Measurements from ENCODE around the gene PTGER3. TPM values are rescaled to one million over a fixed set of nuclear protein-coding genes. Genes with fewer than 3 reads are reported as not detected.
A peak's percentile ranks its signal among the peaks of the same experiment; 100 is the strongest.
"Not testable (repeated sequence)": the region's sequence is repeated elsewhere in the genome, so short reads cannot be mapped to it uniquely, and the experiment has no call there.

PTGER3 gene
- total and polyA plus RNA-seq, 5 experiments from 2014 or later = 0.11 to 0.26 TPM; not detected in 3

DNA sequence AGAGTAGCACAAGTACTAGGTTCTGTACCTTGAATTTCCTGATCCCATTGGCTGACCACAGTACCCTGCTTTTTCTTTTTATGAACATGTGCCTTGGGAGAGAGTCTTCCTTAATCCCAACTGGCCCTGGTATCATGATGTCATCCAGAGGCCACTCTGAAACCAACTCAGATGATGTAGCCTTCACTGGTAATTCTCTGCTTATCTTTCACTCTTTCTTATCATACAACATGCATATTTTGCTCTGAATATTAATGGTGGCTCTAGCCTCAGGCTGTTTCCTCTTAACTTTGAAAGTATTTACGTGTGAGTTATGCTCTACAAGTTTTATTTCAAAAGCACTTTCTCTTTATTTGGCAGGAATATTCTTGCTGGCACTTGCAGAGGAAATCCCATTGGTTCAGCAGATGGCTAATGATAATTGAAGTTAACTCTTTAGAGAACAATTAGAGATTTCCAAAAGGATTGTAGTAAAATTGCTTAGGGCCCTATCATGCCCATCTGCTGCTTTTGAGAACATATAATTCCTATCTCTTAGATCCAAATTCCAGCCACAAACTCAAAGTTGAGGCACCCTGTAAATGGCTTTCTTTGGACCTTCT is 86.1 kb downstream of the PTGER3 start:
- DNase-seq (no peak), ATAC-seq (no peak)
- no peak overlapping the region for H3K4me3 Mint-ChIP-seq
- H3K27me3 Mint-ChIP-seq = peaks cover 0 to 10% (median 2%) of the 10 kb centered on the region in 5 donors
- H3K36me3 Mint-ChIP-seq = peaks cover 0 to 5% (median 0%) of the 10 kb centered on the region in 3 donors
- POLR2A ChIA-PET = no interaction called here
- H3K9me3 Mint-ChIP-seq = peaks cover 0 to 11% (median 0%) of the 10 kb centered on the region in 9 donors
- H3K4me1 Mint-ChIP-seq = no peaks in the 10 kb centered on the region
- H3K27ac Mint-ChIP-seq = no peak overlapping the region

DNA sequence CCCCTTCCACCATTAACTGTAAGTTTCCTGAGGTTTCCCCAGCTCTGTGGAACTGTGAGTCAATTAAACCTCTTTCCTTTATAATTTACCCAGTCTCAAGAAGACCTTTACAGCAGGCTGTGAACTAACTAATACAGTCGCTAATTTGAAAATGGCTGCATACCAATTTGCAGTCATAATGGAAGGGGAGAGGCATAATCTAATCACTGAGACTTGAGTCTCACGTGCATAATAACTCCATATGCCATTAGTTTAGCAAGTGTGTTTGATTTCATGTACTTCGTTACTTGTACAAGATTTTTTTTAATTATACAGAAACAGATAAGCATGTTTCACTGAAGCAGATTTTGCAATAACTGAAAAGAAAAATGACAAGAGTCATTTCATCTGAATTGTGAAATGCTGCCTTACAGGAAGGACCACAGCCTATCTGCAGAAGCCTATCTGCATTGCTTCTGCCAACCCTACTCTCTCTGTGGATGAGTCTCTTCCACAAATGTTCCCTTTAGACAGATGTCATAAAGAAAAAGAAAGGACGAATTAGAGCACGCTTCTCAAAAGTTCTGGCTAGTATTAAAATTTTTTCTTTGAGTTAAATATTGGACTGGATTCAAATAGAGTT is 99.1 kb downstream of the PTGER3 start:
- POLR2A ChIA-PET = no interaction called here

DNA sequence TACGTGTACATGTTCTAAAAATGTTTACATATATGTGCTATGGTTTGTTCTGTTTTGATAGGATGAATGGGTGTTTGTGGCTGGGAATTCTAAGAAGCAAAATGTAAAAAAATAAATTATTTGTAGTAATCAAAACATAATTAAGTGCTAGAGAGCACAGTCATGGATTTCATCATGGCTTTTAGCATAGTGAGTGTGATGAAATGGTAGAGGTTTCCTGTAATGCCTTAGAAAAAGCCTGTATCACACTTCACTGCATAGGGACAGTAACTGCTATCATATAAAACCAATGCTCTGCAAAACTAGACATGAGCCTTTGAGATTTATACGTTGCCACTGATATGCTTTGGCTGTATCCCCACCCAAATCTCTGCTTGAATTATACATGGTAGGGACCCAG is 99.8 kb downstream of the PTGER3 start:
- ATAC-seq (no peak), DNase-seq (no peak)
- Mint-ChIP-seq H3K27ac (no peak overlapping the region), H3K36me3 (no peaks in the 10 kb centered on the region), H3K27me3 (peaks cover 4 to 14% (median 7%) of the 10 kb centered on the region in 5 donors), H3K4me3 (no peak overlapping the region), H3K4me1 (no peaks in the 10 kb centered on the region), H3K9me3 (no peaks in the 10 kb centered on the region)
- POLR2A ChIA-PET = no interaction called here

More for the DNA sequence above, 99.1 kb downstream of the PTGER3 start:
- no peak for DNase-seq
- H3K27me3 Mint-ChIP-seq = peaks cover 4 to 14% (median 7%) of the 10 kb centered on the region in 5 donors
- H3K4me1 Mint-ChIP-seq = no peaks in the 10 kb centered on the region
- no peak for ATAC-seq
- no peak overlapping the region for H3K4me3 Mint-ChIP-seq
- H3K27ac Mint-ChIP-seq = no peak overlapping the region
- H3K9me3 Mint-ChIP-seq = no peaks in the 10 kb centered on the region
- H3K36me3 Mint-ChIP-seq = no peaks in the 10 kb centered on the region

GRCh38 chr1:70945676-70946075 is 101.9 kb downstream of the PTGER3 start:
- Mint-ChIP-seq H3K27ac (no peak overlapping the region), H3K27me3 (peaks cover 2 to 14% (median 4%) of the 10 kb centered on the region in 5 donors), H3K36me3 (no peaks in the 10 kb centered on the region), H3K9me3 (peaks cover 0 to 2% (median 0%) of the 10 kb centered on the region in 9 donors), H3K4me1 (no peaks in the 10 kb centered on the region), H3K4me3 (no peak overlapping the region)
- ATAC-seq (no peak), DNase-seq (no peak)
- POLR2A ChIA-PET = no interaction called here

DNA sequence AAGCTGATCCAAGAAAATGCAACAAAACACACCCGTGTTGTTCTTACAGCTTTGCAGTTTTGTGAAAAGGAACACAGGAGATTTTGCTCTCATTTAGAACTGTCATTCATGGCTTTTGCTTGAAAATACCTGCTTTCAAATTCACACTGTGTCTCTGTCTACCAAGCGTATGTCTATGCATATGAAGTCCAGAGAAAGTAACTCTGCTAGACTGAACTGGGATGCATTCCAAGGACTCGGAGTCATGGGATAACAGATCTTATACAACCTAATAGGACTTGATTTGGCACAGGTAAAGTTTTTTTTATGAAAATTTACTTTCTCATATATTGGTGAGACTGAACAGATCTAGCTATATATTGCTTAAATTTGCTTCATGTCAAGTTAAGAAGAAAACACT is 102.4 kb downstream of the PTGER3 start:
- ATAC-seq (no peak), DNase-seq (no peak)
- Mint-ChIP-seq H3K27me3 (peaks cover 2 to 14% (median 4%) of the 10 kb centered on the region in 5 donors), H3K4me3 (no peak overlapping the region), H3K9me3 (peaks cover 0 to 3% (median 0%) of the 10 kb centered on the region in 9 donors), H3K36me3 (no peaks in the 10 kb centered on the region), H3K4me1 (no peaks in the 10 kb centered on the region), H3K27ac (no peak overlapping the region)
- POLR2A ChIA-PET = no interaction called here

- H3K4me1 Mint-ChIP-seq = no peaks in the 10 kb centered on the region
- no peak for DNase-seq
- H3K9me3 Mint-ChIP-seq = peaks cover 0 to 3% (median 0%) of the 10 kb centered on the region in 9 donors
- POLR2A ChIA-PET = no interaction called here
- H3K36me3 Mint-ChIP-seq = no peaks in the 10 kb centered on the region
- H3K27ac Mint-ChIP-seq = no peak overlapping the region
- no peak for ATAC-seq
- peaks cover 0 to 5% (median 0%) of the 10 kb centered on the region in 5 donors for H3K27me3 Mint-ChIP-seq
- H3K4me3 Mint-ChIP-seq = no peak overlapping the region
Observed at GRCh38 chr1:70941563-70941962, 106.1 kb downstream of the PTGER3 start.

DNA sequence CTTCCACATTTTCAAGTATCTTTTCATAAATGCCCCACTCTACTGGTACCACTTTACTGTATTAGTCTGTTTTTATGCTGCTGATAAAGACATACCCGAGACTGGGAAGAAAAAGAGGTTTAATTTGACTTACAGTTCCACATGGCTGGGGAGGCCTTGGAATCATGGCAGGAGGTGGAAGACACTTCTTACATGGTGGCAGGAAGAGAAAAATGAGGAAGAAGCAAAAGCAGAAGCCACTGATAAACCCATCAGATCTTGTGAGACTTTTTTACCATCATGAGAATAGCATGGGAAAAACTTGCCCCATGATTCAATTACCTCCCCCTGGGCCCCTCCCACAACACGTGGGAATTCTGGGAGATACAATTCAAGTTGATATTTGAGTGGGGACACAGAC is 107.2 kb downstream of the PTGER3 start:
- ATAC-seq, H3K27me3 Mint-ChIP-seq, H3K9me3 Mint-ChIP-seq, H3K4me1 Mint-ChIP-seq, H3K36me3 Mint-ChIP-seq, POLR2A ChIA-PET, H3K27ac Mint-ChIP-seq, DNase-seq, H3K4me3 Mint-ChIP-seq: not testable (repeated sequence)

DNA sequence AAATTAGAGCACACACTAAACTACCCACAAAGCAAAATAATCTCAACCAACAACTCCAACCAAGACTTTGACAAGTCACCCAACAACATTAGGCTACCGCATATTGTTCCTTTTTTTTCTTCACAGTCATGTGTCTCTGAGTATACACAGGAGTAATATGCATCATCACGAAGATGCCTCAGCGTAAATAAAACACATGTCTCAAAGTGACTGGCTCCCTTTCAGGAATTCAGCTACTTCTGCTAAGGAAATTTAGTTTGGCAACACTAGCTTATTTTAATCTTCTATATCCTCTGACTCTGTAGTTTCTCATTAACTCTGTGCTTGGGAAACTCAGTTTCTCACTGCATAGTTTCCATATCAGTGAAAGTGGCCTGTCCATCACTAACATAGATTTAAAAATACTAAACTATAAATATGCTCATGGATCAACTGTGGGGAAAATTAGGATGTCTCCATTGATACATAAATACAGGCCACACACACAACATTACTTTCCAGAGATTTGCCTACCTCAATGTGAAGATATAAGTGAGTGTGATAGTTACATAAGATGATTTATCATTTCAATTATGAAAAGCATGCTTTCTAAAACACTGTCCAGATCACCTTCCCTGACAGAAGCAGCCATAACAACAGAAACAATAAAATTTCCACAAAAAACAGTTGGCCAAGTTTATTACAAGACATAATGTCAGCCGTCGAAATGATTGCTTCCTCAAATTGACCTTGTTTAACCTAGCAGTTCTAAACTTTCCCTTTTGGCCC is 113.2 kb downstream of the PTGER3 start:
- Mint-ChIP-seq H3K36me3 (no peaks in the 10 kb centered on the region), H3K4me1 (peaks cover 0 to 2% (median 0%) of the 10 kb centered on the region in 4 donors)
- POLR2A ChIA-PET = no interaction called here

DNA sequence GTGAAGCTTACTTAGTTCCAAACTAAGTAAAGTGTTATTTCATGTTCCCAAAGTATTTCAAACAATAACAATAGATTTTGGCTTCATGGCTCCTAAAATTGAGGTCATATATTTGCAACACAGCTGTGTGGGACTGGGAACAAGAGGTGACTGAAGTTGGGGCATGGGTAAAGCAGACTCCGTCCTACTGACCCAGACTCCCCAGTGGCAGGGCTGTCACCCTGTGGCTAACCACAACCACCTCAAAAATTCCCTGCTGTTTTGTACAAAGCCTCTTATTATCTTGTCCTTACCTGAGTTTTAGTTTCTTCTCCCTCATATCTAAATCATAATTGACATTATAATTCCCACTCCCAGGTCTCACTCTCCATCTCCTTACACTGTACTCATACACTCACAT is 117.6 kb downstream of the PTGER3 start:
- no peak overlapping the region for H3K27ac Mint-ChIP-seq
- ATAC-seq (no peak), DNase-seq (no peak)
- POLR2A ChIA-PET = no interaction called here
- H3K9me3 Mint-ChIP-seq = peaks cover 0 to 6% (median 0%) of the 10 kb centered on the region in 9 donors
- no peaks in the 10 kb centered on the region for H3K36me3 Mint-ChIP-seq
- H3K27me3 Mint-ChIP-seq = peaks cover 2 to 13% (median 7%) of the 10 kb centered on the region in 5 donors
- no peak overlapping the region for H3K4me3 Mint-ChIP-seq
- H3K4me1 Mint-ChIP-seq = peaks cover 0 to 2% (median 0%) of the 10 kb centered on the region in 4 donors

More for the DNA sequence above, 113.2 kb downstream of the PTGER3 start:
- Mint-ChIP-seq H3K27ac (no peak overlapping the region), H3K27me3 (peaks cover 0 to 11% (median 5%) of the 10 kb centered on the region in 5 donors), H3K9me3 (peaks cover 0 to 3% (median 0%) of the 10 kb centered on the region in 9 donors), H3K4me3 (no peak overlapping the region)
- no peak for DNase-seq
- no peak for ATAC-seq

DNA sequence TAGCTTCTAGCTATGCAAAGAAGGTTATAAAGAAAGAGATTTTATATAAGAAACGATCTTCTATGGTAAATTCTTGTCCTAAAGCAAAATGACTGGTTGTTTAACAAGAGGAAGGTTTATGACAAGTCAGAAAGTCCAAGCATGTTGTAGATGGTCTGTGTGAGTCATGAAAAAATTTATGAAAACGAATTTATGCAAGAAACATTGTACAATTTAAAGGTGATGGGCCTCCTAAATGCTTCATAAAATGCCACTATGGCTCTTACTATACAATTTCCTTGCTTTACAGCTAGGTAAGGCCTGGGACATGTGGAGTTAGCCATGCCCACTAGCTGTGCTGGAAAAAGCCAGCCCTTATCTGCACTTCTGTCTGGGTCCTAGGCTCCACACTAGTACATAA is 125.4 kb downstream of the PTGER3 start:
- H3K36me3 Mint-ChIP-seq = peaks cover 0 to 12% (median 0%) of the 10 kb centered on the region in 3 donors
- peaks cover 0 to 7% (median 0%) of the 10 kb centered on the region in 5 donors for H3K27me3 Mint-ChIP-seq
- ATAC-seq (no peak), DNase-seq (no peak)
- POLR2A ChIA-PET = no interaction called here
- no peak overlapping the region for H3K4me3 Mint-ChIP-seq
- no peak overlapping the region for H3K27ac Mint-ChIP-seq
- peaks cover 0 to 22% (median 11%) of the 10 kb centered on the region in 9 donors for H3K9me3 Mint-ChIP-seq
- no peaks in the 10 kb centered on the region for H3K4me1 Mint-ChIP-seq

Small RNAs within 50 kb of the gene (microRNA-seq; reads per million reads assigned to microRNA genes)
- 3,909 reads per million, percentile 91 among the genes with 10 or more reads in this experiment for gene MIR186 (ENCODE audit: borderline microRNAs expressed)

Other genes starting within 250 kb of the PTGER3 start
- 100 to 1,000 TPM; 171 to 175 TPM for gene ZRANB2, start 33.2 kb upstream of the PTGER3 start, total RNA-seq
- gene ZRANB2, start 33.2 kb upstream of the PTGER3 start, polyA plus RNA-seq = 10 to 100 TPM; 40.9 to 67.7 (median 63.3) TPM